ENCODE results near the gene PHF3.

PHF3 gene

DNA sequence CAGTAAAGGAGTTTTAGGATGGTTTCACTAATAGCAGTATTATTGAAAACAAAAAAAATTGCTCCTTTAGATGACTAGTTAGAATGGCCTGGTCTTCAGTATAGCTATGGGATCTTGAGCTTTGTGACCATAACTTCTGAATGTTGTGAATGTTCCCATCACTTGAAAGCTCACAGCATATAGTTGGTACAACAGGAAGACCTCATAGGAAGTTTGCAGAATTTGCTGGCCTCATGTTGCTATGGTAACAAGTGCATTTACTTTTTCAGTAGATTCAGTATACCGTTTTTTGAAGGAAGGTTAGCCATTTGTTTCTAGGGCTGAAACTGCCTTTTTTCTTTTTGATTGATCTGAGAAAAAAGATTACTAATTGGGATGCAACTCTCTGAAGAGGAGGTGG is 8.3 kb downstream of the PHF3 start:
- DNase-seq (ENCODE audit: low read depth in 3 of 3): no peak

DNA sequence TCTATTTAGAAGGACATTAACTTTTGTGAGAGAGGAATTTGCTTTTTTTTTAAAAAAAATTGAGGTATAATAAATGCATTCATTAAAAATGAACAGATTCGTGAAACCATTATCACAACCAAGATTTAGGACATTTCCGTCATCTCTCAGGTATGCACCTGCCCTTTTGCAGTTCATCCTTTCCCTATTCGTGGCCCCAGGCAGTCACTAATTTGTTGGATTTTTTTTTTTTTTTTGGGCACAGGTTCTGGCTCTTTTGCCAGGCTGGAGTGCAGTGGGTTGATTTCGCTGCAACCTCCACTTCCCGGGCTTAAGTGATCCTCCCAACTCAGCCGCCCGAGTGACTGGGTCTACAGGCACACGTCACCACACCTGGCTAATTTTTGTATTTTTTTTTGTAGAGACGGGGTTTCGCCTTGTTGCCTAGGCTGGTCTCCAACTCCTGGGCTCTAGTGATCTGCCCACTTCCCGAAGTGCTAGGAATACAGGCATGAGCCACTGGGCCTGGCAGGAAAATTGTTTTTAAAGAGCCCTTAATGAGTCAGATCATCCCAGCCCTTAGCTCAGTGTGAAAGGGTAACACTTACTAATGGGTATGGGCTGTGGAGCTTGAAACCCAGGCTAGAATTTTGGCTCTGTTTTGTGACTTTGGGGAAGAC is 9.2 kb downstream of the PHF3 start:
- no peak for DNase-seq (ENCODE audit: low read depth in 3 of 3)

DNA sequence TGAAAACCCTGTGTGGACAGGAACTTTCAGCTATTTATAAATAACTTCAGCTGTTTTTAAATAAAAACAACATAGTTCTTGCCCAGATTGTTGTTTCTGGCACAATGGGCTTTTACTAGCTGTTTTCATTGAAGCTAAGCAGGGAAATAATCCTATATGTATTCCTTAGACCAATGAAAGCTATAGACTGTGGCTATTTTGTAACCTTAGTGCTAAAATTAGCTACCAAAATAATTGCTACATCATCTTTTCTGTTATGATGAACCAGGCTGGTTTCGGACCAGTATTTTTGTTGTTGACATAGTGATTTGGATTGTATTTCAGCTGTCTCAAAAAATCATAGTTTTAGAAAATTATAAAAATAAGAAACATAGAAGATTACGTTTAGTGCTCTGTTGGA is 13.7 kb downstream of the PHF3 start:
- no peak for DNase-seq (ENCODE audit: low read depth in 3 of 3)

DNA sequence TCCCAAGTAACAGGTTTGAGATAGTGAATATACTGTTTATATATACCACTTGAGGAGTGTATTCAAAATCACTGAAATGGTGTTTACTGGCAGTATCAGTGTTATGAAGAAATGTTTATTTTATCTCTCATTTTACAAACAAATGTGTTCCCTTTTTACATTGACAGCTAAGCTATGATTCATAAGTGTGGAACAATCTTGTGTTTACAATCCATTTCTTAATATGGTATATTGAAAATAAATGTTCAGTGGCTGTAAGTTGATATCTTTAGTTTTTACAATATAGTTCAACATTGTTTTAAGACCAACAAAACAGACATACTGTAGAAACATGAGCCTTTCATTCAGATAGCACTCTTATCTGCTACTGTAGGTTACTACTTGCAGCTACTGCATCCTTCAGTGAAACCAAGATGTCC is 14.3 kb downstream of the PHF3 start:
- DNase-seq (ENCODE audit: low read depth in 3 of 3): no peak

DNA sequence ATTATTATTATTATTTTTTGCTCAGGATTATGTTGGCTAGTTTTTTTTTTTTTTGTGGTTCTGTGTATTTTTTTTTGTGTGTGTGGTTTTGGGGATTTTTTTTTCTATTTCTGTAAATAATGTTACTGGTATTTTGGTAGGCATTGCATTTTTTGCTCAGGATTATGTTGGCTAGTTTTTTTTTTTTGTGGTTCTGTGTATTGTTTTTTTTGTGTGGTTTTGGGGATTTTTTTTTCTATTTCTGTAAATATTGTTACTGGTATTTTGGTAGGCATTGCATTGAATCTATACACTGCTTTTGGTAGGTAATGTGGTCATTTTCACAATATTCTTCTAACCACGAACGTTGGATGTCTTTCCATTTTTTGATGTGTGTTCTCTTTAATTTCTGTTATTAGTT is 17.4 kb downstream of the PHF3 start:
- no peak for DNase-seq (ENCODE audit: low read depth in 3 of 3)

DNA sequence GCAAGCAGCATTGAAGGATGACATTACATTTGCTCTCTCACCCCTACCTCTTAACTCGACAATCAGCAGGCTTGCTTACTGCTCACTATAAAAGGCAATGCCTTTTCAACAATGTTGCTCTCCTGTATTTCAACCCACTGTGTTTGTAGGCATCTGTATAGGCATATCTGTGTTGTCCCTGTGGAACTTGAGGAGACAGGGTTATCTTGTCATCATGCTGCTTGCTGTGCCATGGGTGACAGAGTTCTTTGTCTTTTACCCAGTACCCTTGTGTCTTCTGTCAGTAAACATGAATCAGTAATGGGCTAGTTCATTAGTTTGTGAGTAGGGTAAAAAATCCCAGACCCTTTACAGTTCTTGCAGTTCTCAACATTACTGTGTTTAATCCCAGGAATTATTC is 25.2 kb downstream of the PHF3 start:
- DNase-seq (ENCODE audit: low read depth in 3 of 3): no peak

DNA sequence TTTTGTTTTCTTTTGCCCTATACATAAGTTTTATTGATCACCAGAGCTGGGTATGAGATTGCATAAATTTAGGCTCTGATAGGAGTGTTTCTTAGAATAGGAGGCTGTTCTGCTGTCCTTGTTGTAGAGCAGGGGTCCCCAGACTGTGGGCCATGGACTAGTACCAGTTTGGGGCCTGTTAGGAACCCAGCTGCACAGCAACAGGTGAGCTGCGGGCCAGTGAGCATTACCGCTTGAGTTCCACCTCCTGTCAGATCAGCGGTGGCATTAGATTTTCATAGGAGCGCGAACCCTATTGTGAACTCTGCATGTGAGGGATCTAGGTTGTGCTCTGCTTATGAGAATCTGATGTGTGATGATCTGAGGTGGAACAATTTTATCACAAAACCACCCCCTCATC is 26.2 kb downstream of the PHF3 start:
- DNase-seq (ENCODE audit: low read depth in 3 of 3): no peak

DNA sequence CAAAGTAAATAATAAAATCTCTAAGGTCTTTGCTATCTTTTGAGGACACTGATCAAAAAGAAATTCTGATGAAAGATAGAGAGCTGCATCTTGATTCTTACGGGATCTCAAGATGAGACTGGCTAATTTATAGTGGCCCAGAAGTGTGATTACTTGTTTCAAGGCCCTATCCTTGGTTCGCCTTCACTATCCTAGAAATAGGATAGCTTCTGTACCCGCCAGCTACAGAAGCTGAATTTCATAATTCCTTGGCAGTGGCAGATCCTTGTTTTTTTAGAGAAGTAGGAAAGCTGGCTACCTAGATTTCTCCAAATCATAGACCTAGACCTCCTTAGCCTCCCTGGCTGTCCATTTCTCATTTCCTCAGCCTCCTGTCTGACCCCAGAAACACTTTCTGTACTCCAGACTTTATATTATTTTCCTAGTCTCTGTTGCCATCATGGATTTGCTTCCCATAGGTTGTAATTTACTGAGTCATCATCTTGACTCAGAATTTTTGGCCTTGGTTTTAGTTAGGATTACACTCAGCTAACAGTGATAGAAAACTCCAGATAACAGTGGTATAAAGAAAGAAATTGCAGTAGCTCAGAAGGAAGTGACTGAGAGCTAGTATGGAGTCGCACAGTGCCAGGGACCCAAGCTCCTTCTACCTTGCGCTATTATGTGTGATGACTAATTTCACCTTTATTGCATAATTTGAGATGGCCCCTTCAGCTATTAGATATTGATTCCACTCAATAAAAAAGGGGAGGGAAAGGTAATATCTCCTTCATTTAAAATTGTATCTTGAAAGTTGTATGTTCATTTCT is 27.7 kb downstream of the PHF3 start:
- DNase-seq (ENCODE audit: low read depth in 3 of 3): no peak

DNA sequence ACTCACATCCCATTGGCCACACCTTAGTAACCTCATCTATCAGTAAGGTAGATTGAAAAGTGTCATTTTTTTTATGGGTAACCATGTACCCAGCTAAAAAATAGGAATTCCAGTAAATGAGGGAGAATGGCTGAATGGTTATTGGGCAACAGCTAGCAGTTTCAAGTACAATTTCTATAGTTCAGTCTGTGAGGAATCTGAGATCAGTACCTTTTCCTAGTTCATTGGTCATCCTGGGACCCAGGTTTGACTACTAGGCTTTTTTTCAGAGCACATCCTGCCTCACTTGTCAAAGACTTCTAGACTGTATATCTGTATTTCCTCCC is 28.3 kb downstream of the PHF3 start:
- no peak for DNase-seq (ENCODE audit: low read depth in 3 of 3)

DNA sequence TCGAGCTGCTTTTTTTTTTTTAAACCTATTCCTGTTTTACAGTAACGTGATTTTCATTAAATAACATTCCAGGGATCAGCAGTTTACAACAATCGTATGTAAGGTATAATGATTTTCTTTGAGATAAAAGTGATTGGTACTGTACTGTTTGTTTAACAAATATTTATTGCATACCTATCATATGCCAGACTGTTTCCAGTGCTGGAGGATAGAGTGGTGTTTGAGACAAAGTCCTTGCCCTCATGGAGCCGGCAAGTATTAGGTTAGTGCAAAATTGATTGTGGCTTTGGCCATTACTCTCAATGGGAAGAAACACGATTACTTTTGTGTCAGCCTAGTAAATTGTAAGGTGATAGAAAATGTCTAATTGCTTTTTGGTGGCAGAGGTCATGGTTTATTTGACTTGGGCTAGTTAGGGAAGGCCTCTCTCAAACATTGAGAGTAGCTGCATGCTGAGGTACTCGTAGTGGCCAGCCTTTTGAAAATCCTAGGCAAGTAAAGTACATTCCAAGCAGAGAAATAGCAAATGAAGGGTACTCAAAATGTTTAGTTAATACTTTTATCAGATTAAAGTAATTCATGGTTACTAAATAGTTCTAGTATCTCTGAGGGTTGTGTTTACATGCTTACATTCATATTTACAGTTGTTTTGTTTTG is 35.6 kb downstream of the PHF3 start:
- DNase-seq (ENCODE audit: low read depth in 3 of 3): no peak

DNA sequence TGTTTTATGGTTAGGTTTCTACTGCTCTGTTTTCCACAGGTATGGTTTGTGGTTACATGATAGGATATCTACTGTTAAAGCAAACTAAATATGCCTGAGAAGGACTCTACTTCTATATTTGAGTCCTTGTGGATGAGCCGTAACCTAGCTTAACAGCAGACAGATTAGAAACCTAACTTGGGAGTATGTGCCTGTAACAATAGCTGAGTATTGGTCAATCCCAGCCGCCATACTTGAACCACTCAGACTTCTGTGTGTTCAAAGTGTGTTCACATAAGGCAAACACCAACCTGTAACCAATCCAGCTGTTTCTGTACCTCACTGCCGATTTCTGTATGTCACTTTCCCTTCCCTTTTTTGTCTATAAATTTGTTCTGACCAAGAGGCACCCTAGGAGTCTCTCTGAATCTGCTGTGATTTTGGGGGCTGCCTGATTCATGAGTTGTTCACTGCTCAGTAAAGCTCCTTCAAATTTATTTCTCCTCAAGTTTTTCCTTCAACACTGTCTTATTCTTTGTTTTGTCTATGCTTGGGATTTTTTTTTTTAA is 37.1 kb downstream of the PHF3 start:
- DNase-seq (ENCODE audit: low read depth in 3 of 3): no peak

DNA sequence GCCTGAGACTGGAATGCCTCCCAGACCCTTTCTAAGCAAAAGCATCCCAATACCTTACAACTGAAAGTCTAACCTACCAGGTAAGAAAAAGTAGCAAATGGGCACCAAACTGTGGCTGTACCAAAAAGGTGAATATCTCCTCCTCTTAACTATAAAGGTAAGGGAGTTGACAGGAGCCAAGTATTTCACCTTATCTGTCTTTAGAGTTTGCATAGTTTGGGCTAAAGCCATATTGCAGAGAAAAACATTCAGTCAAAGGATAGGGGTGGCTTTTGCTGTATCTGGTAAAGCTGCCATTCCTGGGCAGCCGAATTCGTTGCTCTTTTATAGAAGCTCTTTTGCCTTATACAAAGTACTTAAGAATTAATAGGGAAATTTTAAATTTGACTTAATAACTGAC is 38.1 kb downstream of the PHF3 start:
- DNase-seq (ENCODE audit: low read depth in 3 of 3): no peak

DNA sequence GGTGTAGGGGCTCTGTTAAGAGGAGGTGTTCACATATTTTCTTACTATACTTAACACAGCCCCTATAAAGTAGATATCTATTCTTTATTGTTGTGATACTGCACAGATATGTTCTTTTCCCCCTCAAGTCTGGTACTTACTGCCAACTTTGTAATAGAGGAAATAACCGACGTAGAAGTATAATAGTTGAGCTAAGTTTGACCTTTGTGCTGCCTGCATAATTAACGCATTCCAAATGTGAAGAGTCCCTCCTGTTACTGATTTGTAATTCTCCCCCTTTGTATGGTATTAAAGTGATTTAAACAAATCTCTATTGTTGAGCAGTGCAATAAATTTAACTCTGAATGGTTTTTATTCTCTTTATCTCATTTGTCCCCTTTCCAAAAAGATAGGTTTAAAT is 39.0 kb downstream of the PHF3 start:
- no peak for DNase-seq (ENCODE audit: low read depth in 3 of 3)

DNA sequence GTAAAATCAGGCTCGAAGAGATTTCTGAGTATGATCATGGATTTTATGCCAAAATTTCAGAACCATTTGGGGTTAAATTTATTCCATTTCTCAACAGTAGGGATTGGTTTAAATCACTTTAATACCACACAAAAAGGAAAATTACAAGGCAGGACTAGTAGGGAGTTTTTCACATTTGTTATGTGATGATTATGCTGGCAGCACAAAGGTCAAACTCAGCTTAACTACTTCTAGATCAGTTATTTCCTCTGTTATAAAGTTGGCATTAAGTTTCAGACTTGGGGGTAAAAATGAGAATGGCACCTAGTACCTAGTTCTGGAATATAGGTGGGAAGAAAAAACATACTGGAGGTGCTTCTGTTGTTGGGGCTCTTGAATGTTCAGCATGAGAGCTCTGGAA is 39.5 kb downstream of the PHF3 start:
- DNase-seq (ENCODE audit: low read depth in 3 of 3): no peak

DNA sequence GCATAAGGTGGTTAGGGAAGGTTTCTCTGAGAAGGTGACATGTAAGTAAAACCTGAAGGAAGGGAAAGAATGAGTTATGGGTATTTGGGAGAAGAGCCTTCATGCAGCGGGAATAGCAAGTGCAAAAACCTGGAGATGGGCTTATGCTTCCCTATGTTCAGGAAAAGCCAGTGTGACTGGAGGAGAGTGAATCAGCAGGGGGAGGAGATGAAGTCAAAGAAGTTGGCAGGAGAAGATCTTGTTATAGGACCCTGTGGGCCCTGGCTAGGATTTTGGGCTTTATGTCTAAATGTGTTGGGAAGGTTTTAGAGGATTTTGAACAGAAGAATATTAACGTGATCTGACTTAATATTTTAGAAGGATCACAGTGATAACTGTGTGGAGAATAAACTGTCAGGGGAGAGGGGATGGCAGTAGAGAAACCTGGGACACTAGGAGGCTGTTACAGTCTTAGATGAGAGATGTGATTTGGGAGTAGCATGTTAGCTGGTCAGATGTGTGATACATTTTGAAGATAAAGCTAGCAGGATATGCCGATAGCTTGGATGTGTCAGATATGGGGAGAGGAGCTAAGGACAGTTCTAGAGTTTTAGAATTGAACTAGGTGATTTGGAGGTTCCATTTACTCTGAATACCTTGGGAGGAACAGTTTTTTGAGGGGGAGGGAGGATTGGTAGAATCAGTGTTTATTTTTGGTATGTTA is 41.0 kb downstream of the PHF3 start:
- no peak for DNase-seq (ENCODE audit: low read depth in 3 of 3)

DNA sequence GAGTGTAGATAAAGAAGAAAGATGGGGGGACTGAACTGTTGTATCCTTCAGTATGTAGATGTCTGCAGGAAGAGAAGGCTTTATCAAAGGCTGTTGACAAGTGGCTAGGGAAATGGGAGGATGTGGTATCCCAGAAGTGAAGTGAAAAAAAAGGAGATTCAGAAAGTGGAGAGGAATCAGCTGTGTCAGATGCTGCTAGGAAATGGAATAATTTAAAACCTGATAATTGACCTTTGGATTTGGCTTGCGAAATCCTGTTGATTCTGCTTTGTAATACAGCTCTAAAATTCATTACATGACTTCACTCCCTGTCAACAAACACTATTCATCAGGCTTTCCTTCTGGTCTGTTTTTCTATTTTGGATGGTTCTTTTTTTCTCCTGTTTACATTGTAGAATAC is 41.7 kb downstream of the PHF3 start:
- no peak for DNase-seq (ENCODE audit: low read depth in 3 of 3)

DNA sequence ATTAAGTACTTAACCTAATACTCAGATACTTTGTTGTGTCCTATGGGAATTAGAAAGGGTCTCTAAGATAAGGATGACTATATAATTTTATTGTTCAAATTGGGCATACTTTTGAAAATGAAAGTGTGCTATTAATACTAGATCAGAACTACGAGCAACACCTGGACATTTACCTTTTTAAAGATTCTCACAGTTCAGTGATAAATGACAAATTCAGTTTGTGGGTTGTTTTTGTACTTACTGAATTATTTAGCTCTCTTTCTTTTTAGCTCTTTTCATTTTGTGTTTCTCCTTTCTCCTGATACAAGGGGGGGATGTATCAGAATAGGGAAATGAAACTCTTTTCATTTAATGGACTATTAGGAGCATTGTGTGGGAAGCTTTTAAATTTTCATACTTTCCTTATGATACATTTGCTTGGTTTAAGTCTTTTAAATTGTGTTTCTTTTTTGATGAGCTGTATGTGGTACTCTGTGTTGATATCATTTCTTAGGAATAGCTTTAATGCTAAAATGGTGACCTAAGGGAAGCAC is 47.5 kb downstream of the PHF3 start:
- DNase-seq (ENCODE audit: low read depth in 3 of 3): no peak

DNA sequence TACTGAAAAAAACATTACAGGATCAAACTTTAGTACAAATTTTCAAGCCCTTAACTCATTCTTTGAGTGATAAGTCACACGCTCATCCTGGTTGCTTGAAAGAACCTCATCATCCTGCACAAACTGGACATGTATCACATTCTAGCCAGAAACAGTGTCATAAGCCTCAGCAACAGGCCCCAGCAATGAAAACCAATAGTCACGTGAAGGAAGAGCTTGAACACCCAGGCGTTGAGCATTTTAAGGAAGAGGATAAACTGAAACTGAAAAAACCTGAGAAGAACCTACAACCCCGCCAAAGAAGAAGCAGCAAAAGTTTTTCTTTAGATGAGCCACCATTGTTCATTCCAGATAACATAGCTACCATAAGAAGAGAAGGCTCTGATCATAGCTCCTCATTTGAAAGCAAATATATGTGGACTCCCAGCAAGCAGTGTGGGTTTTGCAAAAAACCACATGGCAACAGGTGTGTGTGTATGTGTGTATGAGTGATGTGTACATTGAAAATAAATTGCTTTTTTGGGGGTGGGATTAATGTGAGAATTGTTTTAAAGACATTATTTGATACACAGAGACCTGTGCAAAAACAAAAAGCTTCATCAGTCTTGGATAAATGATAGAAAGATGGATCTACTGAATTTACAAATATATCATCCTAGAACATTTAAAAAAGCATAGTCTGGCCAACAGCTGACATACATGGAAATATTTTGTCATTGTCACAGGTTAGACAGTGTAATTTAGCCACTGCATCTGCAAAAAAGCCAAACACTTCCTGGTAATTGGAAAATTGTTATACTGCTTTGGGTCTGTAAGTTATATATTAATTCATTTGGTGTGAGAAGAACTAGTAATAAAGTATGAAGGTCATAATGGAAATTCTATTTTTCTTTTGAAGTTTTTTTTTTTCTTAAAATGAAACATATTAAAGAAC is 50.1 kb downstream of the PHF3 start:
- no peak for DNase-seq (ENCODE audit: low read depth in 3 of 3)

DNA sequence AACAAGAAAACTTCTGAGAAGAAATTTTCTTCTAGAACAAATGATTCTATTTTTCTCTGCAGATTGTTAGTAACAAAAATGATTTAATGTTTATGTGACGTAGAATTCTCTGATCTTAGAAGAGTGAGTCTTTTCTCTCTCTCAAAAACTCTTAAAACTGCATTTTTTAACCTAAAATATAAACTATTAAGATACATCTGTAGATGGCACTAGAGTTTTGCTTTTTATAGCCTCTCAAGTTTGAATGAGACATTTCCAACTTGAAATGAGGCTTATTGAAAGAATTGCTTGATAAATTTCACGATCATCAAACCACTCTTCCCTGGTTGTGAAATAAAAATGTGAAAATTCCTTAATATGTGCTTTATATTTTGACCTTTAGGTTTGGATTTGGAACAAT is 53.8 kb downstream of the PHF3 start:
- DNase-seq (ENCODE audit: low read depth in 3 of 3): no peak

DNA sequence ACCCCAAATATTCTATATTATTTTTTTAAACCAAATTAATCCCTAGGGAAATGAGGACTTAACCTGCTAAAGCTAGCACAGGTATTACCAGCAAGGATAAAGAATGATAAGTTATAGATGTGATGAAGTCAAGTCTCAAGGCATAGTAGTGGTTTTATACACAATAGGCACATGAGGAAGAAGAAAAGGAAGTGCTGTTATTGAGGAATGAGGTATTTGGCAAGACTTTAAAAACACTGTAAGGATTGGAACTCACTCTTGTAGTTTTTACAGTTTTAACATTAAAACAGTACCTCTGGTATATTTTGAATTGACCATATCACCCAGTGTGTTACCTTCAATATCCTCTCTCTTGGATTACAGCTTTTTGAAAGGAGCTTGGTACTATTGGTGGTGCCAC is 54.6 kb downstream of the PHF3 start:
- DNase-seq (ENCODE audit: low read depth in 3 of 3): no peak

DNA sequence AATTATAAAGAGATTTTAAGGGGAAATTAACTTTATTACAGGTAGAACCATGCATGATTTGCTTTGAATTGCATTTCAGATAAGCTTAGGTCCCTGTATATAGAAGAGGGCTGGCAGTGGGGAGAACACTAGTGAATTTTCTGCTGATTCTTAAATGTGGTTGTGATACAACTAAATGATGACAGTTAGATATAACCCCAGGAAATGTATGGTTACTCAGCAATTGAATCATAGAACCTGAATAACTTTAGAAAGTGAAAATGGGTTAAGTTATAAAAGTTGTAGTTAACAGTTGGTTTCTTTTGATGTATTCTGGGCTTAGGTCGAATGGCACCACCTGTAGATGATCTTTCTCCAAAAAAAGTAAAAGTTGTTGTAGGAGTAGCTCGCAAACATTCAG is 70.1 kb downstream of the PHF3 start:
- DNase-seq (ENCODE audit: low read depth in 3 of 3): no peak

All from stimulated activated CD4-positive, alpha-beta T cell treated with anti-CD3 and anti-CD28 coated beads, TNF-alpha, amount 100 ng/mL, for 48 hours (primary cell).